Stimulated activated naive CD8-positive, alpha-beta T cell treated with anti-CD3 and anti-CD28 coated beads, Interleukin-15, Interleukin-2, amounts not matched to agents 100 ng/mL and 50 ng/mL, for 24 hours (primary cell): ENCODE measurements around the gene IRF3.
"Not testable (repeated sequence)": the region's sequence is repeated elsewhere in the genome, so short reads cannot be mapped to it uniquely, and the experiment has no call there.

Source experiments
- H3K27ac Mint-ChIP-seq: one replicate; pipeline ENCODE4 v1.8.0; 2021; ENCODE audit warnings: mild to moderate bottlenecking, mixed read lengths
- H3K27me3 Mint-ChIP-seq: one replicate; pipeline ENCODE4 v1.8.0; 2021; ENCODE audit warnings: mixed read lengths
- H3K36me3 Mint-ChIP-seq: one replicate; pipeline ENCODE4 v1.8.0; 2021; ENCODE audit warnings: low read depth, mixed read lengths
- H3K4me1 Mint-ChIP-seq: one replicate; pipeline ENCODE4 v1.8.0; 2021; ENCODE audit warnings: low read depth, mixed read lengths
- H3K4me3 Mint-ChIP-seq: one replicate; pipeline ENCODE4 v1.8.0; 2021; ENCODE audit warnings: mild to moderate bottlenecking, mixed read lengths
- H3K9me3 Mint-ChIP-seq: one replicate; pipeline ENCODE4 v1.8.0; 2021; ENCODE audit warnings: mixed read lengths

The IRF3 gene

DNA sequence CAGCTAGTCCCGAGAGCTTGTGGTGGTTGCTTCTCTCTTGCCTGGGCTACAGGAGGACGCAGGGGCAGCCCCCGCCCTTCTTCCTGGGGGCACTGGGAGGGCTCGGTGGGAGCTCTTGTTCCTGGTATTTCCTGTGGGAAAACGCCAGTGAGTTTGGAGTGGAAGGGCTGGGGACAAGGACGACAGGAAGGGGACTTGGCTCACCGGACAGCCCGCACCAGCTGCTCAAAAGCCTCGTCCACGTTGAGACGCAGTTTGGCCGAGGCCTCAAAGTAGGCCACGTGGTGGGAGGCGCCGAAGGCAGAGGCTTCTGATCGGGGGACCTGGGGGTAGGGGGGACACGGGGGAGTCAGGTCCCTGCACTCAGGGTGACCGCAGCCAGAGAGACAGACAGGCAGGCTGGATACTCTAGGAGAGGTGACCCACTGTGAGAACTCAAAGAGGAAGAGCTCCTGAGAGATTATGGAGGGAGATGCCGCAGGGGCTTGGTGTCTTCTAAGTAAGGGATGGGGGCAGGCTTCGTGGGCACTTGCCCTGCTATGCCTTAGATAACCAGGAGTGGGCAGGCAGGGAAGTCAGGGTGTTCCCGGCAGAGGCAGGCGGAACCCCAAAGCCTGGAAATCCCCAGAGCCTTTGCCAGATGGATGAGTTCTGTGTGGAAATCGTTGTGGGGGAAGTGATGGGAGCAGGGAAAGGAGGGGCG is 30.0 kb downstream of the IRF3 start:
- H3K9me3 Mint-ChIP-seq = no peaks in the 10 kb centered on the region
- no peak overlapping the region for H3K27ac Mint-ChIP-seq
- peaks cover 19% of the 10 kb centered on the region for H3K4me1 Mint-ChIP-seq
- H3K4me3 Mint-ChIP-seq = no peak overlapping the region
- no peaks in the 10 kb centered on the region for H3K27me3 Mint-ChIP-seq
- H3K36me3 Mint-ChIP-seq = no peaks in the 10 kb centered on the region

DNA sequence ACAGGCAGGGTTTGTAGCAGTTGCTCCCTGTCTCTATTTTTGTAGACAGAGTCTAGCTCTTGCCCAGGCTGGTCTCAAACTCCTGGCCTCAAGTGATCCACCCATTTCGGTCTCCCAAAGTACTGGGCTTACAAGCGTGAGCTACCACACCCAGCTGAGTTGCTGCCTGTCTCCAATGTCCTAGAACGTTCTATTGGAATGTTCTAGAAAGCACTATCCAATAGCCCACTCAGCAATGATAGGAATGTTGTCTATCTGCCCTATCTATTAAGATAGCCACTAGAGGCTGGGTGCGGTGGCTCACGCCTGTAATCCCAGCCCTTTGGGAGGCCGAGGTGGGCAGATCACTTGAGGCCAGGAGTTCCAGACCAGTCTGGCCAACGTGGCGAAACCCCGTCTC is 32.4 kb downstream of the IRF3 start:
- H3K4me1 Mint-ChIP-seq, H3K9me3 Mint-ChIP-seq, H3K27ac Mint-ChIP-seq, H3K4me3 Mint-ChIP-seq, H3K36me3 Mint-ChIP-seq, H3K27me3 Mint-ChIP-seq: not testable (repeated sequence)

DNA sequence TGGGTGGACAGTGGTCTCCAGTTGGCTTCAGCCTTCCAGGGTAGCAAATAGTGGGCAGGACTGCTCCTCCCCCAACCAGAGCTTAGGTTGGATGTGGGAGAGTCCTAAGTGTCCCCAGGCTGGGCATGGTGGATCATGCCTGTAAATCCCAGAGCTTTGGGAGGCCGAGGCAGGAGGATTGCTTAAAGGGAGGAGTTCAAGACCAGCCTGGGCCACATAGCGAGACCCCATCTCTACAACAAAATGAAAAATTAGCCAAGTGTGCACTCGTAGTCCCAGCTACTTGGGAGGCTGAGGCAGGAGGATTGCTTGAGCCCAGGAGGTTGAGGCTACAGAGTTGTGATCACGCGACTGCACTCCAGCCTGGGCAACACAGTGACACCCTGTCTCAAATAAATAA is 33.1 kb downstream of the IRF3 start:
- Mint-ChIP-seq H3K4me1 (peaks cover under 1% of the 10 kb centered on the region), H3K9me3 (no peaks in the 10 kb centered on the region), H3K27ac (no peak overlapping the region), H3K27me3 (no peaks in the 10 kb centered on the region), H3K4me3 (no peak overlapping the region), H3K36me3 (peaks cover 5% of the 10 kb centered on the region)

DNA sequence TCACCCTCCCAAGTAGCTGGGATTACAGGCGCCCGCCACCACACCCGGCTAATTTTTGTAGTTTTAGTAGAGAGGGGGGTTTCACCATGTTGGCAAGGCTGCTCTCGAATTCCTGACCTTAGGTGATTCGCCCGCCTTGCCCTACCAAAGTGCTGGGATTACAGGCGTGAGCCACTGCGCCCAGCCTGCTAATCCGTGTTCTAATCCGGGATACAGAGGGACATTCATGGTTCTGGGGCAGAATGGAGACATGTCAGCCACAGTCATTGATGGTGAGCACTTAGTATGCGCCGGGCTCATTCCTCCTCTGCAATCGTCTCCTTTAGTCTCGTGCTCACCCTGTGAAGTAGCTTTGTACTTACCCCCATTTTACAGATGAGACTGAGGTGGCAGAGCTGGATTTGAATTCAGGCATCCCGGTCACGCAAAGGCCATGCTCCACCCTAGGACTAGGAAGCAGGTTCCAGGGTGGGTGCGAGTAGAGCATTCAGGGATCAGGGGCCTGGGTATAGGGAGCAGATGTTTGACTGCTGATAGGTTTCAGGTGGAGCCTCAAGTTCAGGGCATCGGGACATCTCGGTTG is 34.0 kb downstream of the IRF3 start:
- no peaks in the 10 kb centered on the region for H3K27me3 Mint-ChIP-seq
- no peaks in the 10 kb centered on the region for H3K9me3 Mint-ChIP-seq
- H3K4me3 Mint-ChIP-seq = no peak overlapping the region
- no peaks in the 10 kb centered on the region for H3K4me1 Mint-ChIP-seq
- peaks cover 6% of the 10 kb centered on the region for H3K36me3 Mint-ChIP-seq
- no peak overlapping the region for H3K27ac Mint-ChIP-seq

DNA sequence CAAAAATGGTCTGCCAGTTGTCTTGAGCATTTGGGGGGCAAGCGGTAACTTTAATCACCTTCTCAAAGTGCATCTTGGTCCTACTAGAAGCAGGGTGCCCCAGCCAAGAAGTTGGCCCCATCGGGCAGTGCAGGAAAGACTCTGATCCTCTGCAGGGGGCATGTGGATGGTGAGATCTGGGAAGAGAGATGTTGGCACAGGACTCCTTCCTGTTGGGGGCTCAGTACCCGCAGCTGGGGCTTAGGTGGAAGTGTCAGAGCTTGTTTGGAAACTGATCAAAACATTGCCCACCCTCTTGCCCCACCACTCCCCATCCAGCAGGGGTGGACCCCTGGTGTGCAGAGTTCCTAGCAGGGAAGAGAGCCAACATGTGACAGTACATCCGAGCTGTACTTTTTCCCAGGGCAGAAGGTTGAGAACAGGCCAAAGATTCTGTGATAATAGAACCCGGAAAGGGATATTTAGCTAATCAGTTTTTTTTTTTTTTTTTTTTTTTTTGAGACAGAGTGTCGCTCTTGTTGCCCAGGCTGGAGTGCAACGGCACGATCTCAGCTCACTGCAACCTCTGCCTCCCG is 34.6 kb downstream of the IRF3 start:
- no peaks in the 10 kb centered on the region for H3K4me1 Mint-ChIP-seq
- no peak overlapping the region for H3K4me3 Mint-ChIP-seq
- H3K9me3 Mint-ChIP-seq = no peaks in the 10 kb centered on the region
- H3K36me3 Mint-ChIP-seq = peaks cover 6% of the 10 kb centered on the region
- H3K27me3 Mint-ChIP-seq = no peaks in the 10 kb centered on the region
- peak overlapping the region; percentile 0 for H3K27ac Mint-ChIP-seq

DNA sequence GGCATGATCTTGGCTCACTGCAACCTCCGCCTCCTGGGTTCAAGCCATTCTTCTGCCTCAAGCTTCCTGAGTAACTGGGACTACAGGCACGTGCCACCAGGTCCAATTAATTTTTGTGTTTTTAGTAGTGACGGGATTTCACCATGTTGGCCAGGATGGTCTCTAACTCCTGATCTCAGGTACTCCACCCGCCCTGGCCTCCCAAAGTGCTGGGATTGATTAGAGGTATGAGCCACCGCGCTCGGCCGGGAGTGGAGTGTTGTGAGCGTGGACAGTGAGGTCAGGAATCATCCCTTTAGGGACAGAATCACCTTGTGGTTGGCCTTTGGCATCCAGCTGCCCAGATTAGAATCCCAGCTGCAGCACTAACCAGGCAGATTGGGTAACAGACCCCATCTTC is 36.0 kb downstream of the IRF3 start:
- H3K36me3 Mint-ChIP-seq = peaks cover 6% of the 10 kb centered on the region
- H3K27ac Mint-ChIP-seq = peak overlapping the region; percentile 50
- no peaks in the 10 kb centered on the region for H3K4me1 Mint-ChIP-seq

DNA sequence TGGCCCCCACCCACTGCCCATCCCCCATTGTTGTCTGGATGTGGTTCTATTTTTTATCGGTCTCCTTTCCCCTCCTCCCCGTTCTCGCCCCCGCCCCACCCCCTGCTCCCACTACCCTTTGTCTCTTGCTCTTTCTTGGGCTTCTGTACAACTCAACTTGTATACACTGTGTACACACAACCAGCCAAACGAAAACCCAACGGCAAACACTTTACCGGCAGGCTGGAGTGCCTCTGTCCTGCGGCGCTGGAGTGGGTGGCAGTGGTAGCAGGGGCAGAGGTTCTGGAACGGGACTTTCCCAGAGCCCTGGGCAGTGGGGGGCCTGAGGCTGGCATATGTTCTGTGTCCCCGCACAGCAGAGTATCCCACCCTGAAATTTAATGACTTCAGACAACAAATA is 39.4 kb downstream of the IRF3 start:
- no peak overlapping the region for H3K27ac Mint-ChIP-seq
- no peaks in the 10 kb centered on the region for H3K27me3 Mint-ChIP-seq
- no peaks in the 10 kb centered on the region for H3K9me3 Mint-ChIP-seq
- no peaks in the 10 kb centered on the region for H3K4me1 Mint-ChIP-seq
- H3K4me3 Mint-ChIP-seq = no peak overlapping the region
- H3K36me3 Mint-ChIP-seq = peaks cover 6% of the 10 kb centered on the region

More for the DNA sequence above, 36.0 kb downstream of the IRF3 start:
- Mint-ChIP-seq H3K9me3 (no peaks in the 10 kb centered on the region), H3K27me3 (no peaks in the 10 kb centered on the region), H3K4me3 (no peak overlapping the region)

DNA sequence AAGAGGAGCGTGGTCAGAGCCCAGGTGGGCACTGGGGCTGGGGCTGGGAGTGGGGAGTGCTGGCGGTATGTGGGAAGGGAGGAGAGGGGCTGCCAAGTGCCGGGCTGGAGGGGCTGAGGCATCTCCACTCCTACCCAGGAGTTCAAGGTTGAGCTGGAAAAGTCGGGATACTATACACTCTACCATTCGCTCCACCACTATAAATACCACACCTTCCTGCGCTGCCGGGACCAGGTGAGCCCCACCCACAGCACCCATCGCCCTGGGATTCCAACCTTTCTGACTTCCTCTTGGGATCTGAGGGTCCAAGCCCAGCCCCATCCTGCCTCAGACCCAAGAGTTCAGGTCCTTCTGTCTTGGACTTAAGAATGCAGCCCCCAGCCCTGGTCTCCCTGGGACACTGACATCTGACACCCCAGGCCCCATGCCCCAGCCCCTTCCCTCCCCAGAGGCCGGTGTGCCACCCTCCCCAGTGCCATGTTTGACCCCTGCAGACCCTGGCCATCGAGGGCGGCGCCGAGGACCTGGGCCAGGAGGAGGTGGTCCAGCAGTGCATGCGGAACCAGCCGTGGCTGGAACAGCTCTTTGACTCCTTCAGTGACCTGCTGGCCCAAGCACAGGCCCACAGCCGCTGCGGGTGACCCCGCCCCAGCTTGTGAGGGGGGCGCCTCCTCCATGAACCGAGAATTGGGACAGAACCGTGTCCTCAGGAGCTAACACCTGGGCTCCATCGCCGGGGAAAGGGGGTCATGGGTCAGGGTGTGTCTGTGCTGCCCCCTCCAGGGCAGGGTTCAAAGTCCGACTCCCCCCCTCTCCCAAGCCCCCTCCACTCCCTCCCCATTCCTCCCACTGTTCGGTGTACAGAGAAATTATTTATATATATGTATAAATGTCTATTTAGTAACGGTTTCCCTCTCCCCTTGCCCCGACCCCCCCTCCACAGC is 40.4 kb downstream of the IRF3 start:
- Mint-ChIP-seq H3K9me3 (no peaks in the 10 kb centered on the region), H3K4me3 (no peak overlapping the region), H3K27ac (no peak overlapping the region), H3K36me3 (peaks cover 6% of the 10 kb centered on the region), H3K27me3 (no peaks in the 10 kb centered on the region), H3K4me1 (no peaks in the 10 kb centered on the region)

DNA sequence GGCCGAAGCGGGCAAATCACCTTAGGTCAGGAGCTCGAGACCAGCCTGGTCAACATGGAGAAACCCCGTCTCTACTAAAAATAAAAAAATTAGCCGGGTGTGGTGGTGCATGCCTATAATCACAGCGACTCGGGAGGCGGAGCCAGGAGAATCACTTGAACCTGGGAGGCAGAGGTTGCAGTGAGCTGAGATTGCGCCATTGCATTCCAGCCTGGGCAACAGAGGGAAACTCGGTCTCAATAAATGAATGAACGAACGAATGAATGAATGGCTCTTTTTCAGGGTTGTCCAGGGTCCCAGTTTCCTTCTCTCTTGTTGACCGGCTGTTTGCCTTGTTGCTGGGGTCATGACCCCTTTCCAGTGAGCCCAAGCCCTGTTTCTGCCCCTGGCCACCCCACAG is 47.8 kb downstream of the IRF3 start:
- not testable (repeated sequence) for H3K27me3 Mint-ChIP-seq, H3K4me3 Mint-ChIP-seq, H3K9me3 Mint-ChIP-seq
- H3K36me3 Mint-ChIP-seq = peaks cover 36% of the 10 kb centered on the region
- H3K27ac Mint-ChIP-seq = peak overlapping the region; percentile 11
- peaks cover 19% of the 10 kb centered on the region for H3K4me1 Mint-ChIP-seq

DNA sequence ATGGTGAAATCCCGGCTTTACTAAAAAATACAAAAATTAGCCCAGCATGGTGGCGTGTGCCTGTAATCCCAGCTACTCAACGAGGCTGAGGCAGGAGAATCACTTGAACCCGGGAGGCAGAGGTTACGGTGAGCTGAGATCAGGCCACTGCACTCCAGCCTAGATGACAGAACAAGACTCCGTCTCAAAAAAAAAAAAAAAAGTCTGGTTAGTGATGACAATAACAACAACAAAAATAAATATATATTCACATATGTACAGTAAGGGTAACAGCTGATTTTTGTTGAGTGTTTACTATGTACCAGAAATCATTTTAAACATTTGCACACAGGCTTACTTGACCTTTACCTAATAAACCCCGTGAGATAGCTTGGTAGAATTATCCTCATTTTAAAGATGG is 48.7 kb downstream of the IRF3 start:
- Mint-ChIP-seq H3K4me1 (peaks cover 23% of the 10 kb centered on the region), H3K9me3 (no peaks in the 10 kb centered on the region), H3K4me3 (no peak overlapping the region), H3K27me3 (no peaks in the 10 kb centered on the region), H3K36me3 (peaks cover 36% of the 10 kb centered on the region), H3K27ac (no peak overlapping the region)

DNA sequence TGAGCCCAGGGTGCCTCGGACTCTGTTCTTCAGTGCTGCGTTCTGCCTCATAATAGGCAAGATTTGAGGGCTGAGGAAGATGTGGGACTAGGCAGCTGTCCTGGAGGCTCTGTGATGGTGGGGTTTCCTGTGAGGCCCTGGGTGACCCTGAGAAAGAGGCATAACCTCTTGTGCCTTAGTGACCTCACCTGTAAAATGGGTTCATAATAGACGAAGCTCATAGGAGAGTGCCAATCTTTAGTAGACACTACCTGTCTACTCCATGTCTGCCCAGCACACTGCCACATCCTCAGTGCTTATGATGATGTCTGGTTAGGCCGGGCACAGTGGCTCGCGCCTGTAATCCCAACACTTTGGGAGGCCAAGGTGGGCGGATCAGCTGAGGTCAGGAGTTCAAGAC is 49.1 kb downstream of the IRF3 start:
- peaks cover 36% of the 10 kb centered on the region for H3K36me3 Mint-ChIP-seq
- no peak overlapping the region for H3K27ac Mint-ChIP-seq
- no peak overlapping the region for H3K4me3 Mint-ChIP-seq
- no peaks in the 10 kb centered on the region for H3K9me3 Mint-ChIP-seq
- H3K4me1 Mint-ChIP-seq = peaks cover 23% of the 10 kb centered on the region
- H3K27me3 Mint-ChIP-seq = no peaks in the 10 kb centered on the region

DNA sequence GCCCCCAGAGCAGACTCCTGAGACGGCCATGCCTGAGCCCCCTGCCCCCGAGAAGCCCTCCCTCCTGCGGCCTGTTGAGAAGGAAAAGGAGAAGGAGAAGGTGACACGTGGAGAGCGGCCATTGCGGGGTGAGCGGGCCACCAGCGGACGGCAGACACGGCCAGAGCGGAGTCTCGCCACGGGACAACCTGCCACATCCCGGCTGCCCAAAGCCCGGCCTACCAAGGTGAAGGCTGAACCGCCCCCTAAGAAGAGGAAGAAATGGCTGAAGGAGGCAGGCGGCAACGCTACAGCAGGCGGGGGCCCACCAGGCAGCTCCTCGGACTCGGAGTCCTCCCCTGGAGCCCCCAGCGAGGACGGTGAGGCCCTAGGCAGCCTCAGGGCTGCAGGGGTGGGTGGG is 49.8 kb downstream of the IRF3 start:
- peaks cover 23% of the 10 kb centered on the region for H3K4me1 Mint-ChIP-seq
- peaks cover 36% of the 10 kb centered on the region for H3K36me3 Mint-ChIP-seq
- H3K27me3 Mint-ChIP-seq = no peaks in the 10 kb centered on the region
- H3K9me3 Mint-ChIP-seq = no peaks in the 10 kb centered on the region
- H3K27ac Mint-ChIP-seq = no peak overlapping the region
- no peak overlapping the region for H3K4me3 Mint-ChIP-seq

DNA sequence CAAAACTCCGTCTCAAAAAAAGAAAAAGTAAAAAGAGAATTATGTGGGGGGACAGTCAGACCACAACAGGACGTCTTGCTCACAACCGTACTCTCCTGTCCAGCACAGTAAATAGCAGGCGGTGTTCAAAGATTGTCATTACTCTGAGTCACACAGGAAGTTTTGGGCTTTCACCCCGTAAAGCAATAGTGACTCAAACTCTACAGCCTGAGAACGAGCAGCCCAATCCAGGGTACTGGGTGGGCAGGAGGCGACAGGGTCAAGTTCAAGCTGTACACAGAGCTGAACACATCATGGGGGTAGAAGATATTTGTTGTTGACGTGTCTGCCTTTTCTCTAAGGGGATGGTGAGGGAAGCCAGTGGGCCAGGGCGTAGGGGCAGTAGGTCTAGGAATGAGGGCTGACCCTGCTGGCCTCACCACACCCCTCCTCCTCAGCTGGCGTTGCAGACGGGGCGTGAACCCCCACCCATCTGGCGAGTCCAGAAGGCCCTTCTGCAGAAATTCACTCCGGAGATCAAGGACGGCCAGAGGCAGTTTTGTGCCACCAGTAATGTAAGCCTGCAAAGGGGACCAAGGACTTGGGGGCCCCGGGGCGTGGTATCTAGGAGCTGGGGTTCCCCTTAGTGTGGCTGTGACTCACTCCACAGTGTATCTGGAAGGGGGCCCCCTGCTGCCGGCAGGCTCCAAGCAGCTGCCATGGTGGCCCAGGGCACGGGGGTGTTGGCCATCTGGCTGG is 51.4 kb downstream of the IRF3 start:
- Mint-ChIP-seq H3K36me3 (peaks cover 36% of the 10 kb centered on the region), H3K27ac (peak overlapping the region; percentile 73), H3K9me3 (no peaks in the 10 kb centered on the region), H3K4me3 (peak overlapping the region; percentile 6), H3K4me1 (peaks cover 23% of the 10 kb centered on the region), H3K27me3 (no peaks in the 10 kb centered on the region)

DNA sequence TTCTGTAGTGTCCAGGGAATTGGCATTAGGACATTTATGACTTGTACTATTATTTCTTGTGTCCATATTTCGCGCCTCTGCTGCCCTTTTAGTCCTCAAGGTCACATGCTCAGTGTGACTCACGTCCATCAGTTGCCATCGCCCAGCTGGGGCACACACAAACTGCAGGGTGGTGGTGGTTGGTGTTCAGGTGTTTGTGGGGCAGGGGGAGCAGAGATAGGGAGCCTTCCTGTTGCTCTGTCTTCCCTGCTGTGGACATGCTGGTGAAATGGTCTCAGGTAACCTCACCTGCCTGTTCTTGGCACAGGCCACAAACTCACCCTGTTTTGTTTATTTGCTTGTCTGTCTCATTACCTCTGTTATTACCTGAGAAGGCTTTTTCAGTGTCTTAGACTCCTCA is 52.3 kb downstream of the IRF3 start:
- H3K36me3 Mint-ChIP-seq = peaks cover 35% of the 10 kb centered on the region
- no peaks in the 10 kb centered on the region for H3K27me3 Mint-ChIP-seq
- H3K27ac Mint-ChIP-seq = no peak overlapping the region
- peaks cover 23% of the 10 kb centered on the region for H3K4me1 Mint-ChIP-seq
- no peaks in the 10 kb centered on the region for H3K9me3 Mint-ChIP-seq
- H3K4me3 Mint-ChIP-seq = no peak overlapping the region
